ENCODE measurements around the gene SLC4A4.
"Not testable (repeated sequence)": the region's sequence is repeated elsewhere in the genome, so short reads cannot be mapped to it uniquely, and the experiment has no call there.

The SLC4A4 gene

GRCh38 chr4:71408961-71409360 is 70.1 kb downstream of the SLC4A4 start:
- DNase-seq (ENCODE audit: low read depth in 2 of 2): not testable (repeated sequence)

GRCh38 chr4:71411981-71412380 is 73.2 kb downstream of the SLC4A4 start:
- DNase-seq (ENCODE audit: low read depth in 2 of 2): peak; percentile 49 to 57

DNA sequence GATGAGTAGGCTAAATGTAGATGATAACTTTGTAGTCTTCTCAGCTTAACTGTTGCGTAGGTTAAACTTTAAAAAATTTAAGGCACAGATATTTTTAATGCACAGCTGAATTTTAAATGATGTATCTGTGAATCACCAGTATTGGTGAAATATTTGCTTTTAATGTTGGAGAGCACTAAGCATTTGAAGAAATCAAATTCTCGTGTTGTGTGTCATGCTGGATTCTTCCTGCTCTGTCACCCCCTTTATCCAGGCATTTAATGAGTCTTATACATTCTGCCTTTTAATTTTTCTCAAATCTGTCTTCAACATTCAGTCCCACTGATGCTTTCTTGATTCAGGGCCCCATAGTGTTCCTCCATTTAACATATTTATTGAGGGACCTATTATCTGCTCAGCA is 76.7 kb downstream of the SLC4A4 start:
- DNase-seq (ENCODE audit: low read depth in 2 of 2): peak in 1 of 2 experiments; percentile 17

GRCh38 chr4:71417150-71417549 is 78.3 kb downstream of the SLC4A4 start:
- no peak for DNase-seq (ENCODE audit: low read depth in 2 of 2)

DNA sequence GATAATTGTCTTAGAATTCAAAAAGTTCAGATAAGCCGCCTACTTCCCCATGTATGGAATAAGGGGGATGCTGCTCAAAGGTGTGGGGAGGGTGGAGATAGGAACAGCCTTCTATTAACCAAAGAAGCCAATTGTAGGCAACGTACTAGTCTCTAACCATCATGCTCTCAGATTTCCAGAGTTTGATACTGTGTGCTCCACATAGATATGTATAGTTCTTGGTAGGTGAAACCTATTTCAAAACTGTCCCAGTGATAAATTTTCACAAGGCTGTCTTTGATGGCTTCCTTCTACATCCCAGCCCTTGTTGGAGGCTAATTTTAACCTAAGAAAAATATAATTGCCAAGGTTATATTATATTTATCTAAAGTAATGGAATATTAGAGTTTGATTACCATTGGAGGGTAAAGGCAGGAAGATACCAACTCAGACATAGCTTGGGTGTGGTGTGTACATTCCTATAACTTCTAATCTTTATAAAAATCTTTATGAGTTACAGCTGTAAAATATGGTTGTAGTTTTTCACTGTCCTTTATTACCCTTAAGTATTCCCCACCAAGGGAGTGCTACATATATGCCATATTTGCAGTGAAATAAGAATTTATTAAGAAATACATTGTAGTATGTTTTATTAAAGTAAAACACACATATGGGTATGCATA is 87.7 kb downstream of the SLC4A4 start:
- no peak for DNase-seq (ENCODE audit: low read depth in 2 of 2)

- no peak for DNase-seq (ENCODE audit: low read depth in 2 of 2)
Observed at GRCh38 chr4:71429106-71429505, 90.3 kb downstream of the SLC4A4 start.

DNA sequence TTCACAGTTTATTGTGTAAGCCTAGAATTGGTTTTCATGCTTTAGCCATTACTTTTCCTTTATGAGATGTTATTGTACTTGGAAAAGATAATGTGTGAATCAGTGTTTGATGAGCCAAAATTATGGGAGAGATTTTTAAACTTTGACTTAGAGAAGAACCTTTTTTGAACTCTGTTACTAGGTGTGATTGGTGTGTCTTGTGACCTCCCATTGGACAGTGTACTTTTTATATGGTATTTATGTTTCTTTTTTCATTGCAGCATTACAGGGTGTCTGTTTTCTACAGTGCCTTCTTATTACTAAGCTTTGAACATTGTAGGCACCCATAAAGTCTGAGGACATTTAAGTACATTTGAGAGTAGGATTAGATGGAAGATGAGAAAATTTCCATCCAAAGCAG is 91.1 kb downstream of the SLC4A4 start:
- no peak for DNase-seq (ENCODE audit: low read depth in 2 of 2)

DNA sequence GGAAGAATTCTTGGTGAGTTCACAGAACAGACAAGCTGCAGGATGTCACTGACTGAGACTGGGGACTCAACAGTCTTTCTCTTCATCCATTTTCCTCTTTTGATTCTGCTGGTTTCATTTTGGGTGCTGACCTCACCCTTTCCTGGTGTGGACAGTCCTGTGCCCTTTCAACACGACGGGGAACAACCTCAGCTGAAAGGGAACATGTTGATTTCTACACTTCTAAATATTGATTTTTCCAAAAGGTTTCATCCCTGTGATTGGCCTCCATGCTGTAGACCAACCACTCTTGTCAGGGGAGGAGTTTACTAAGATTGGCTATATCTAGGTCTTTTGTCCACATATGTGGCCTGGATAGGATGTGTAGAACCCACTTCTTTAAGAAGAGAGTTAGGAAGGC is 91.8 kb downstream of the SLC4A4 start:
- no peak for DNase-seq (ENCODE audit: low read depth in 2 of 2)

- no peak for DNase-seq (ENCODE audit: low read depth in 2 of 2)
Observed at GRCh38 chr4:71440612-71441011, 101.8 kb downstream of the SLC4A4 start.

DNA sequence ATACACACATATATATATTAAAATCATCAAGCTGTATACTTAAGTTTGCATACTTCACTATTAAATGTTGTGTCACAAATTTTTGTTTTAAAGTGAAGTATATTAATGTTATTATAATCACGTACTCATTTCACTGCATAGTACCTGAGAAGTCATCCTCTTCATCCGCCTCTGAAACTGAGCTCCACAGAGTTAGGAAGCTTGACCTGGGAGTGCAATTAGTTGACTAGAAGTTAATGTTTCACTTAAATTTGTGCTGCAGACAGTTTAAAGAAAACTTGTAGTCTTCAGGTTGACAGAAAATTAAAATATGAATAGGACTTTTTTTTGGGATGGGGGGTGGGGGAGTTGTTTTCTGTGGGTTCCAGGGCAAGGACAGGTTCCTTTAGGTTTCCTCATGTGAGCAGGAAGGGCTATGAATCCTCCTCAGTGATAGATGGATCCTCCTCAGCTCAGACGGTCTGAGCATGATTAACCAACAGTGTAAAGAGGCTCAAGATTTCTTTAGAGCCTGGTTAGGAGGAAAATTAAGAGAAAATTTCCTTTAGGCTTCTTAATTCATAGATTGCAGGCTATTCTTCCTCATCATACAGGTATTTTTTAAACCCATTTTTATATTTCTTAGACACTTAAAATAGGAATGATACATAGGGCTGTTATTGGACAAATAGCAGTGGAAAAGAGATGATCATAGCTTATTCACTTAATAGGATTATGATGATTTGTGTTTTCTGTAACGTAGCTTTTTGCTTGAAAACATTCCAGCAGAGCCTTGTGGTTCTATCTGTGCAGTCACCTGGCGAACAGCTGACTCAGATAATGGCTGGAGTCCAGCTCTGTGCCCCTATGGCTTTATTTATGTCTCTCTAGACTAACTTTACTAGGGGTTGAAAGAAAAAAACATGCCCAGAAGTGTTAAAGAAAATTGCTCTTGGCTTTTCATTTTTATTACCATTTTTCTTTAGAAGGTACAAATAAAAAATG is 102.7 kb downstream of the SLC4A4 start:
- peak in 1 of 2 experiments; percentile 6 for DNase-seq (ENCODE audit: low read depth in 2 of 2)

DNA sequence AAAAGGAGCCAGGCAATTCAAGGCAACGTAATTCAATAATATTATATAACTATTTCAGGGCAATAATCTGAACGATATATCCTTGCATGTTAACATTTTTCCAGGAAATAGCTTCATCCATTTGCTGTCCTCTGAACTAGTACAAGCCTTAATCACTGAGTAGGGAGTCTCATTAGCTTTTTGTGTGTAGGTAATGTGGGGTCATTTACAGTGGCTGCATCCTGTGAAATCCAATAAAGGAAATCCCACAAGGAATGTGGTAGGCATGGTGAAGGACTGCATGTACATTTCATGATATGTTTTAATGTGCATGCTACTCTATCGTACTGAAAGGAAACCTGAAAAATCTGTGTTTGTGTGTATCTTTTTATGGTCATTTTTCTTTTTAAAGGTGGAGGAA is 103.5 kb downstream of the SLC4A4 start:
- DNase-seq (ENCODE audit: low read depth in 2 of 2): no peak

- DNase-seq (ENCODE audit: low read depth in 2 of 2): no peak
Observed at GRCh38 chr4:71444395-71444794, 105.6 kb downstream of the SLC4A4 start.

- DNase-seq (ENCODE audit: low read depth in 2 of 2): no peak
Observed at GRCh38 chr4:71445811-71446210, 107.0 kb downstream of the SLC4A4 start.

- DNase-seq (ENCODE audit: low read depth in 2 of 2): no peak
Observed at GRCh38 chr4:71446479-71447081, 107.8 kb downstream of the SLC4A4 start.

DNA sequence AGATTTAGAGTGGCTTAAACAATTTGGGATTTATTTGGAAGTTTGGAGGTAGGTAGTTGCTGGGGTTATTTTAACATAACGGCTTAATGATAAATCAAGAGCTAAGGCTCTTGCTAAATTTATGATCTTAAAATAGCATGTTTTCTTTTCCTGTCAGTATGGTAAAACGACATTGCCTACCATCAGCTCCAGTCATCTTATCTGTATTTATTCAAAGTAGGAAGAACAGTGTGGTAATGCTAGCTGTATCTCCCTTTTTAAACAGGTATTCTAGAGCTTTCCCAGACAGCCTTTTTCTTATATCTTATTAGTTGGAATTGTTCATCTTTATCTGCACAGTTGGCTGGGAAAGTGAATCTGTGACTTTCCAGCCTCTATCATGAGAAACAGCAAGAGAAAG is 110.2 kb downstream of the SLC4A4 start:
- DNase-seq (ENCODE audit: low read depth in 2 of 2): no peak

GRCh38 chr4:71449878-71450277 is 111.1 kb downstream of the SLC4A4 start:
- DNase-seq (ENCODE audit: low read depth in 2 of 2): no peak

GRCh38 chr4:71453531-71453930 is 114.7 kb downstream of the SLC4A4 start:
- no peak for DNase-seq (ENCODE audit: low read depth in 2 of 2)

- peak in 1 of 2 experiments; percentile 22 for DNase-seq (ENCODE audit: low read depth in 2 of 2)
Observed at GRCh38 chr4:71456841-71457240, 118.0 kb downstream of the SLC4A4 start.

DNA sequence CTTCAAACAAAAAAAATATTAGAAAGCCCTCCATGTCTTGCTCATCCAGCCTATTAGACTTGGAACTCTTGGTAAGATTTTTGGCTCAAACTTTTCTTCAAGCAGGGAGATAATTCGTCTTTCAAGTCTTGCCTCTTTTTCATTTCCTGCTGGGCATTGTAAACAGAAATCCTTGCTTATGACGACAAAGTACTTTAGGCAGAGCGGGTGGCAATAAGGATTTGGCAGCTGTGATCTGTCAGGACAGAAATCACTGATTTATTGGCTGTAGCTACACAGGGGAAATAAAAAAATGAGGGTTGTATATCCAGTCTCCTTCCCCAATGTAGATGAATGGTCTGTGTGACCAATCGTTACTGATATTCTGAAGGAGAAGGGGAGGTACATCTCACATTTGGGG is 121.6 kb downstream of the SLC4A4 start:
- DNase-seq (ENCODE audit: low read depth in 2 of 2): no peak

GRCh38 chr4:71461422-71461821 is 122.6 kb downstream of the SLC4A4 start:
- no peak for DNase-seq (ENCODE audit: low read depth in 2 of 2)

DNA sequence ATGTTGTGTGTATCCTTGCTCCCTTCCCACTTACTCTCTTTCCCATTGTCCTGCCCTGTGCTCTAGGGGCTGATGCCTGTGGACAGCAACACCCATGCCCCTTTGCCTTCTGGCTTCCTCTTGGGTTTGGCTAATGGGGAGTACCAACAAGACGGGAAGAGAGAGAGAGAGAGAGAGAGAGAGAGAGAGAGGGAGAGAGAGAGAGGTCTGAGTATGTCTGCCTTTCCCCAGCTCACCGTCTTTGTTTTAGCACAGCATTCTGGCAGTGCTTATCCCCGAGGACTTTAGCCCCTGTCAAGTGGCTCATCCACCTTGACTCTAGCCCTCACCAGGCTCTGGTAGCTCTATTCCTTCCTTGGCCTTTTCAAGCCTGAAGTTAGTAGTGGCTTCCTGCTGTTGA is 128.0 kb downstream of the SLC4A4 start:
- no peak for DNase-seq (ENCODE audit: low read depth in 2 of 2)

DNA sequence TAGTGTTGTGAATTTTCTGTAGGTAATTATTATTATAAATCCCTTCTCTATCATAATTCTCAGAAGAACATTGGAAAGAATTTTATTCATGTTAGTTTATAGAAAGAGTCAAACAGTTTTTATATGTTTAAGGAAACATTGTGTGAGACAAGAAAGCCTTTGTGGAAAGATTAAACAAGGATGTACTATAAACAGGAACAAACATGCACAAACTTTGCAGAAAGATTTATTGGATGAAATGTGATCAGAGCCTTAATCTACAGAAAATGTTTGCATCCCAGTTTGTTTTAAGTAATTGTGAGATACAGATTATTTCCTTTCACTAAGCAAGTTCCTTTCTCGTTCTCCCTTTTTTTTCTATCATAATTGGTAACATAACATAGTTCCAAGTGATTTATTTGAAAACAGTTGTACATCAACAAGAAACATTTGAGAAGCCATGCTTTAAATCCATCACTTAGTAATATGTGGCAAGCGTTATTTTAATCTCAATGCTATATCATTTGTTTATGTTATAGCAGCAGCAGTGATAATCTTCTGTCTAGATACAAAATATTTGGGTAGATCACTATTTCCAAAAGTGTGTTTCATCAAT is 129.4 kb downstream of the SLC4A4 start:
- DNase-seq (ENCODE audit: low read depth in 2 of 2): no peak

Measured in fibroblast of skin of left biceps (primary cell).